DND-41 (cell line): ENCODE results near the gene ZNF701.
"Not testable (repeated sequence)": the region's sequence is repeated elsewhere in the genome, so short reads cannot be mapped to it uniquely, and the experiment has no call there.

Source experiments
- ATAC-seq: fragments of 200-7000 bp; cut with Tn5 transposase; 3 replicates; pipeline ENCODE4 v1.9.1; 2021; ENCODE audit warnings: low read depth; ENCODE audit not compliant: insufficient read depth
- DNase-seq: peaks from one replicate; pipeline ENCODE4 v3.0.0-alpha.2; 2020
- H2AFZ ChIP-seq: 2 replicates; pipeline ENCODE4 v1.6.0; 2012; ENCODE audit warnings: low read depth, low read length
- H3K27ac ChIP-seq: 2 replicates; pipeline ENCODE4 v1.5.1; 2012; ENCODE audit warnings: low read length, inconsistent platforms
- H3K27me3 ChIP-seq: fragments of 200-600 bp; sonication (generic); 2 replicates; pipeline ENCODE4 v1.6.0; 2012; ENCODE audit warnings: low read length, mild to moderate bottlenecking, inconsistent platforms; ENCODE audit not compliant: insufficient read depth, poor library complexity
- H3K36me3 ChIP-seq: 2 replicates; pipeline ENCODE4 v1.5.1; 2012; ENCODE audit warnings: low read length, inconsistent platforms; ENCODE audit not compliant: insufficient read depth
- H3K4me1 ChIP-seq: 2 replicates; pipeline ENCODE4 v1.5.1; 2012; ENCODE audit warnings: mild to moderate bottlenecking, low read length; ENCODE audit not compliant: insufficient read depth
- H3K4me2 ChIP-seq: 2 replicates; pipeline ENCODE4 v1.6.0; 2012; ENCODE audit warnings: mild to moderate bottlenecking, moderate library complexity, low read length, inconsistent platforms; ENCODE audit not compliant: insufficient read depth
- H3K4me3 ChIP-seq, 2 experiments: fragments of 200-600 bp in 1 of 2; shearing (Covaris generic) in 1 of 2; 2 replicates each; pipeline ENCODE4 v1.5.1; 2012 to 2016; ENCODE audit warnings: inconsistent platforms in 2 of 2, low read length in 2 of 2, mild to moderate bottlenecking in 2 of 2, low read depth in 1 of 2, moderate library complexity in 1 of 2
- H3K79me2 ChIP-seq: 2 replicates; pipeline ENCODE4 v1.6.0; 2012; ENCODE audit warnings: low read length, inconsistent platforms; ENCODE audit not compliant: insufficient read depth
- H3K9ac ChIP-seq: 2 replicates; pipeline ENCODE4 v1.6.0; 2012; ENCODE audit warnings: low read depth, mild to moderate bottlenecking, inconsistent platforms, low read length, moderate library complexity
- H3K9me3 ChIP-seq: 2 replicates; pipeline ENCODE4 v1.5.1; 2012; ENCODE audit warnings: low read length, moderate library complexity, mild to moderate bottlenecking, inconsistent platforms; ENCODE audit not compliant: insufficient read depth, severe bottlenecking
- H4K20me1 ChIP-seq: 2 replicates; pipeline ENCODE4 v1.6.0; 2012; ENCODE audit warnings: low read length; ENCODE audit not compliant: insufficient read depth
- EZH2 ChIP-seq: IDR thresholded peaks from 3 replicates; pipeline ENCODE4 v1.6.1; 2012; ENCODE audit warnings: borderline replicate concordance, low read depth, mild to moderate bottlenecking, moderate library complexity, low read length, inconsistent platforms; ENCODE audit not compliant: severe bottlenecking
- TF ChIP-seq, protein P1 (sequence below): IDR thresholded peaks from 2 replicates; pipeline ENCODE4 v1.5.1; 2012; ENCODE audit warnings: borderline replicate concordance, low read length, moderate library complexity, mild to moderate bottlenecking; ENCODE audit not compliant: poor library complexity, severe bottlenecking; ENCODE audit errors: extremely low read depth

The ZNF701 gene

GRCh38 chr19:52622261-52622660, 52.2 kb downstream of the ZNF701 start:
- TF ChIP-seq, protein P1, sequence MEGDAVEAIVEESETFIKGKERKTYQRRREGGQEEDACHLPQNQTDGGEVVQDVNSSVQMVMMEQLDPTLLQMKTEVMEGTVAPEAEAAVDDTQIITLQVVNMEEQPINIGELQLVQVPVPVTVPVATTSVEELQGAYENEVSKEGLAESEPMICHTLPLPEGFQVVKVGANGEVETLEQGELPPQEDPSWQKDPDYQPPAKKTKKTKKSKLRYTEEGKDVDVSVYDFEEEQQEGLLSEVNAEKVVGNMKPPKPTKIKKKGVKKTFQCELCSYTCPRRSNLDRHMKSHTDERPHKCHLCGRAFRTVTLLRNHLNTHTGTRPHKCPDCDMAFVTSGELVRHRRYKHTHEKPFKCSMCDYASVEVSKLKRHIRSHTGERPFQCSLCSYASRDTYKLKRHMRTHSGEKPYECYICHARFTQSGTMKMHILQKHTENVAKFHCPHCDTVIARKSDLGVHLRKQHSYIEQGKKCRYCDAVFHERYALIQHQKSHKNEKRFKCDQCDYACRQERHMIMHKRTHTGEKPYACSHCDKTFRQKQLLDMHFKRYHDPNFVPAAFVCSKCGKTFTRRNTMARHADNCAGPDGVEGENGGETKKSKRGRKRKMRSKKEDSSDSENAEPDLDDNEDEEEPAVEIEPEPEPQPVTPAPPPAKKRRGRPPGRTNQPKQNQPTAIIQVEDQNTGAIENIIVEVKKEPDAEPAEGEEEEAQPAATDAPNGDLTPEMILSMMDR = peak; percentile 39
- TF ChIP-seq EZH2 = no peak
- no peaks in the 10 kb centered on the region for H3K27me3 ChIP-seq
- H3K79me2 ChIP-seq = peaks cover 45% of the 10 kb centered on the region
- H3K9ac ChIP-seq = no peak overlapping the region
- DNase-seq (no peak), ATAC-seq (no peak)
- H3K4me3 ChIP-seq = no peak overlapping the region
- peaks cover 90% of the 10 kb centered on the region for H3K36me3 ChIP-seq
- H3K27ac ChIP-seq = no peak overlapping the region
- H4K20me1 ChIP-seq = peaks cover 20% of the 10 kb centered on the region; the same call in 1 of the 2 replicates
- no peaks in the 10 kb centered on the region for H3K9me3 ChIP-seq
- H2AFZ ChIP-seq = no peak overlapping the region
- no peak overlapping the region for H3K4me2 ChIP-seq
- no peaks in the 10 kb centered on the region for H3K4me1 ChIP-seq

- no peak for ATAC-seq
- peaks cover 55% of the 10 kb centered on the region for H3K36me3 ChIP-seq
- no peak overlapping the region for H3K9ac ChIP-seq
These were observed 56.8 kb downstream of the ZNF701 start for GRCh38 chr19:52626915-52627314.

GRCh38 chr19:52627441-52627840, 57.4 kb downstream of the ZNF701 start:
- H3K4me1 ChIP-seq, ATAC-seq, H3K27ac ChIP-seq, H4K20me1 ChIP-seq, H3K4me3 ChIP-seq, H3K9ac ChIP-seq, DNase-seq, H3K27me3 ChIP-seq, H3K4me2 ChIP-seq, H3K9me3 ChIP-seq, H2AFZ ChIP-seq: not testable (repeated sequence)
- peaks cover 53% of the 10 kb centered on the region for H3K36me3 ChIP-seq
- H3K79me2 ChIP-seq = peaks cover 18% of the 10 kb centered on the region

More at GRCh38 chr19:52626915-52627314, 56.8 kb downstream of the ZNF701 start:
- Histone ChIP-seq H4K20me1 (peaks cover 9% of the 10 kb centered on the region; the same call in 1 of the 2 replicates), H3K4me1 (no peaks in the 10 kb centered on the region), H3K79me2 (peaks cover 20% of the 10 kb centered on the region), H3K4me3 (no peak overlapping the region), H3K9me3 (no peaks in the 10 kb centered on the region), H3K27me3 (no peaks in the 10 kb centered on the region), H2AFZ (no peak overlapping the region), H3K4me2 (no peak overlapping the region), H3K27ac (no peak overlapping the region)
- TF ChIP-seq, protein P1 = no peak
- TF ChIP-seq EZH2 = no peak
- DNase-seq = no peak

DNA sequence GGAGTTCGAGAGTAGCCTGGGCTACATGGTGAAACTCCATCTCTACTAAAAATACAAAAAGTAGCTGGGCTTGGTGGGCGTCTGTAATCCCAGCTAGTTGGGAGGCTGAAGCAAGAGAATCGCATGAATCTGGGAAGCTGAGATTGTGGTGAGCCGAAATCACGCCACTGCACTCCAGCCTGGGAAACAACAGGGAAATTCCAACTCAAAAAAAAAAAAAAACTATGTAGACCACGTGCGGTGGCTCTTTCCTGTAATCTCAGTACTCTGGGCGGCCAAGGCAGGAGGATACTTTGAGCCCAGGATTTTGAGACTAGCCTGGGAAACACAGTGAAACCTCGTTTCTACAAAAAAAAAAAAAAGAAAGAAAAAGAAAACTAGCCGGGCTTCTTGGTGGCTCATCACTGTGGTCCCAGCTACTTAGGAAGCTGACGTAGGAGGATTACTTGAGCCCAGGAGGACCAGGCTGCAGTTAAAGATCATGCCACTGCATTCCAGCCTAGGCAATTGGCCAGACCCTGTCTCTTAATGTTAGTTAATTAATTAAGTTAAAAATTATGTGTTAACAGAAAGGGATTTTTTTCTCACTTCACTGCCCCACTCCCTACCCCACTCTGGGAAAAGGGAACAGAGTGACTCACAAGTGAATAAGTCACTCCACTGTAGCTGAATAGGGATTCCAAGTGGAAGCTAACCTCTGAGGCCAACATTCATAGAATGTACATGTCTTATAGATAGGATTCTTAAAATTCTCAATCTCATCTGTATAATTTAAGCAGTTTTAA, 65.9 kb downstream of the ZNF701 start:
- no peak overlapping the region for H3K4me3 ChIP-seq
- H3K79me2 ChIP-seq = peaks cover 23% of the 10 kb centered on the region
- ATAC-seq = no peak
- H3K27ac ChIP-seq = no peak overlapping the region
- H3K9me3 ChIP-seq = no peaks in the 10 kb centered on the region
- no peak for DNase-seq
- H3K36me3 ChIP-seq = peaks cover 20% of the 10 kb centered on the region
- H3K27me3 ChIP-seq = no peaks in the 10 kb centered on the region
- H3K9ac ChIP-seq = no peak overlapping the region
- H4K20me1 ChIP-seq = peaks cover 5% of the 10 kb centered on the region; the same call in 1 of the 2 replicates
- H2AFZ ChIP-seq = no peak overlapping the region
- peaks cover 19% of the 10 kb centered on the region for H3K4me1 ChIP-seq
- no peak overlapping the region for H3K4me2 ChIP-seq
- TF ChIP-seq, protein P1 = no peak
- TF ChIP-seq EZH2 = no peak
